ACC112 (cell line): ENCODE results near the gene AP2A2.

ENCODE experiments used
- H2AFZ ChIP-seq: fragments of 200-600 bp; sonication (generic); one replicate; pipeline ENCODE4 v1.6.0; 2017; ENCODE audit warnings: antibody characterized with exemption, low read length; ENCODE audit not compliant: unreplicated experiment
- H3K27ac ChIP-seq: fragments of 200-600 bp; sonication (generic); 2 replicates; pipeline ENCODE4 v1.5.1; 2014; ENCODE audit warnings: low read depth, mild to moderate bottlenecking, antibody characterized with exemption, low read length, moderate library complexity
- H3K27me3 ChIP-seq: fragments of 200-600 bp; sonication (generic); 2 replicates; pipeline ENCODE4 v1.6.1; 2014; ENCODE audit warnings: mild to moderate bottlenecking, antibody characterized with exemption, low read length, moderate library complexity, mixed read lengths; ENCODE audit not compliant: insufficient read depth
- H3K36me3 ChIP-seq: fragments of 200-600 bp; sonication (generic); 2 replicates; pipeline ENCODE4 v1.6.1; 2016; ENCODE audit warnings: mild to moderate bottlenecking, antibody characterized with exemption, low read length, moderate library complexity, mixed read lengths; ENCODE audit not compliant: insufficient read depth
- H3K4me1 ChIP-seq: fragments of 200-600 bp; sonication (generic); one replicate; pipeline ENCODE4 v1.6.1; 2016; ENCODE audit warnings: low read length, mixed read lengths; ENCODE audit not compliant: insufficient read depth, unreplicated experiment, control insufficient read depth
- H3K4me3 ChIP-seq: fragments of 200-600 bp; sonication (generic); 2 replicates; pipeline ENCODE4 v1.5.1; 2014; ENCODE audit warnings: mild to moderate bottlenecking, low read depth, low read length
- H3K79me2 ChIP-seq: fragments of 200-600 bp; sonication (generic); one replicate; pipeline ENCODE4 v1.6.0; 2016; ENCODE audit warnings: low read length; ENCODE audit not compliant: control insufficient read depth, unreplicated experiment, insufficient read depth

Gene AP2A2

GRCh38 chr11:1051356-1052132, 125.9 kb downstream of the AP2A2 start:
- no peak overlapping the region for H3K27ac ChIP-seq

GRCh38 chr11:1052133-1053011, 126.7 kb downstream of the AP2A2 start:
- no peak overlapping the region for H3K27ac ChIP-seq
- H3K36me3 ChIP-seq = no peaks in the 10 kb centered on the region
- no peak overlapping the region for H3K4me3 ChIP-seq
- H2AFZ ChIP-seq = no peak overlapping the region
- no peaks in the 10 kb centered on the region for H3K79me2 ChIP-seq
- no peaks in the 10 kb centered on the region for H3K4me1 ChIP-seq
- peaks cover 13% of the 10 kb centered on the region for H3K27me3 ChIP-seq

More at GRCh38 chr11:1051356-1052132, 125.9 kb downstream of the AP2A2 start:
- peaks cover 20% of the 10 kb centered on the region for H3K27me3 ChIP-seq
- H3K36me3 ChIP-seq = no peaks in the 10 kb centered on the region
- H2AFZ ChIP-seq = no peak overlapping the region
- no peaks in the 10 kb centered on the region for H3K79me2 ChIP-seq
- H3K4me3 ChIP-seq = no peak overlapping the region
- no peaks in the 10 kb centered on the region for H3K4me1 ChIP-seq

GRCh38 chr11:1053121-1053901, 127.6 kb downstream of the AP2A2 start:
- no peak overlapping the region for H2AFZ ChIP-seq
- H3K4me1 ChIP-seq = no peaks in the 10 kb centered on the region
- H3K4me3 ChIP-seq = no peak overlapping the region
- no peaks in the 10 kb centered on the region for H3K79me2 ChIP-seq
- H3K27ac ChIP-seq = no peak overlapping the region
- H3K27me3 ChIP-seq = peaks cover 7% of the 10 kb centered on the region
- no peaks in the 10 kb centered on the region for H3K36me3 ChIP-seq

GRCh38 chr11:1054143-1055108, 128.8 kb downstream of the AP2A2 start:
- Histone ChIP-seq H3K27me3 (no peaks in the 10 kb centered on the region), H3K4me1 (no peaks in the 10 kb centered on the region), H2AFZ (no peak overlapping the region), H3K4me3 (no peak overlapping the region), H3K36me3 (no peaks in the 10 kb centered on the region), H3K27ac (no peak overlapping the region), H3K79me2 (no peaks in the 10 kb centered on the region)

- no peaks in the 10 kb centered on the region for H3K27me3 ChIP-seq
- H2AFZ ChIP-seq = no peak overlapping the region
- H3K4me3 ChIP-seq = no peak overlapping the region
- no peaks in the 10 kb centered on the region for H3K36me3 ChIP-seq
- no peaks in the 10 kb centered on the region for H3K79me2 ChIP-seq
- peaks cover under 1% of the 10 kb centered on the region for H3K4me1 ChIP-seq
- no peak overlapping the region for H3K27ac ChIP-seq
Measured at GRCh38 chr11:1055109-1055703, 129.5 kb downstream of the AP2A2 start.

- Histone ChIP-seq H3K79me2 (no peaks in the 10 kb centered on the region), H3K4me3 (no peak overlapping the region), H3K4me1 (peaks cover 10% of the 10 kb centered on the region), H2AFZ (no peak overlapping the region), H3K27ac (no peak overlapping the region), H3K27me3 (no peaks in the 10 kb centered on the region), H3K36me3 (no peaks in the 10 kb centered on the region)
Measured at GRCh38 chr11:1055990-1056771, 130.5 kb downstream of the AP2A2 start.

GRCh38 chr11:1057806-1058205, 132.1 kb downstream of the AP2A2 start:
- peaks cover 11% of the 10 kb centered on the region for H3K4me1 ChIP-seq
- no peaks in the 10 kb centered on the region for H3K79me2 ChIP-seq
- no peak overlapping the region for H3K27ac ChIP-seq
- H3K4me3 ChIP-seq = no peak overlapping the region
- H3K36me3 ChIP-seq = no peaks in the 10 kb centered on the region
- H3K27me3 ChIP-seq = no peaks in the 10 kb centered on the region
- H2AFZ ChIP-seq = no peak overlapping the region

GRCh38 chr11:1059759-1060158, 134.1 kb downstream of the AP2A2 start:
- Histone ChIP-seq H3K4me3 (no peak overlapping the region), H3K79me2 (no peaks in the 10 kb centered on the region), H2AFZ (no peak overlapping the region), H3K27ac (no peak overlapping the region), H3K4me1 (peaks cover 11% of the 10 kb centered on the region), H3K36me3 (no peaks in the 10 kb centered on the region), H3K27me3 (no peaks in the 10 kb centered on the region)

- H3K27me3 ChIP-seq = no peaks in the 10 kb centered on the region
- peaks cover 11% of the 10 kb centered on the region for H3K4me1 ChIP-seq
- no peak overlapping the region for H2AFZ ChIP-seq
- H3K36me3 ChIP-seq = no peaks in the 10 kb centered on the region
- no peak overlapping the region for H3K4me3 ChIP-seq
- no peaks in the 10 kb centered on the region for H3K79me2 ChIP-seq
- peak overlapping the region; percentile 29; the same call in 1 of the 2 replicates for H3K27ac ChIP-seq
Measured at GRCh38 chr11:1060410-1060809, 134.7 kb downstream of the AP2A2 start.
